H1 (cell line): Measurements from ENCODE around the gene STK32C. TPM values are rescaled to one million over a fixed set of nuclear protein-coding genes. Genes with fewer than 3 reads are reported as not detected.

Experiments
- CTCF ChIA-PET: fragments of 300-600 bp; sonication (Branson Sonifier 250); formaldehyde crosslinking; loops from one replicate; lab custom pipeline; 2021; ENCODE audit not compliant: partially characterized antibody; lab: Charles Lee
- POLR2A ChIA-PET: fragments of 300-600 bp; sonication (Branson Sonifier 250); formaldehyde crosslinking; loops from one replicate; lab custom pipeline; 2021; ENCODE audit warnings: inconsistent platforms; ENCODE audit not compliant: partially characterized antibody; lab: Charles Lee
- DNase-seq, 2 experiments: peaks; one replicate each; pipeline versions ENCODE4 v3.0.0 to v3.0.0-alpha.2; 2010 to 2022; ENCODE audit warnings: low spot score in 2 of 2, low read depth in 1 of 2, mixed read lengths in 1 of 2
- FAIRE-seq: peaks from 2 replicates; lab custom pipeline; 2011; peaks lifted over from hg19 to GRCh38; lab: Jason Lieb, UNC
- H2AFZ ChIP-seq: 2 replicates; pipeline ENCODE4 v1.8.1; 2012; ENCODE audit warnings: low read length, inconsistent platforms
- H2AK5ac ChIP-seq: 2 replicates; pipeline ENCODE4 v1.6.1; 2013; ENCODE audit warnings: low read depth, low read length
- H2BK120ac ChIP-seq: replicated peaks from 2 replicates; pipeline ENCODE3; 2013; ENCODE audit warnings: low read depth, low read length, inconsistent platforms
- H2BK12ac ChIP-seq: 2 replicates; pipeline ENCODE4 v1.6.1; 2013; ENCODE audit warnings: low read depth, low read length
- H2BK15ac ChIP-seq: 2 replicates; pipeline ENCODE4 v1.6.1; 2013; ENCODE audit warnings: low read length
- H2BK20ac ChIP-seq: 2 replicates; pipeline ENCODE4 v1.6.1; 2013; ENCODE audit warnings: low read length
- H2BK5ac ChIP-seq: 2 replicates; pipeline ENCODE4 v1.6.1; 2013; ENCODE audit warnings: low read depth, low read length
- H3K14ac ChIP-seq: 2 replicates; pipeline ENCODE4 v1.6.1; 2013; ENCODE audit warnings: inconsistent platforms; ENCODE audit not compliant: insufficient read length
- H3K18ac ChIP-seq: 2 replicates; pipeline ENCODE4 v1.6.1; 2013; ENCODE audit warnings: low read length; ENCODE audit errors: extremely low read depth
- H3K23ac ChIP-seq: 2 replicates; pipeline ENCODE4 v1.6.1; 2013; ENCODE audit warnings: inconsistent platforms; ENCODE audit not compliant: insufficient read length
- H3K23me2 ChIP-seq: 2 replicates; pipeline ENCODE4 v1.6.1; 2013; ENCODE audit warnings: low read depth, low read length
- H3K27ac ChIP-seq: 2 replicates; pipeline ENCODE4 v1.6.1; 2011; ENCODE audit warnings: low read depth, low read length, inconsistent platforms
- H3K27me3 ChIP-seq, 4 experiments: replicated peaks in 1 of 4; 1 replicate in 1 of 4; 2 replicates in 3 of 4; pipeline versions ENCODE4 v1.6.1 to v1.8.1; 2011 to 2013; ENCODE audit warnings: low read length in 3 of 4, mild to moderate bottlenecking in 3 of 4, inconsistent platforms in 2 of 4, mixed read lengths in 2 of 4, moderate library complexity in 1 of 4; ENCODE audit not compliant: control insufficient read depth in 3 of 4, insufficient read depth in 3 of 4; ENCODE audit errors: extremely low read depth in 1 of 4
- H3K36me3 ChIP-seq, 4 experiments: 2 replicates each; pipeline versions ENCODE4 v1.6.1 to v1.8.1; 2011 to 2013; ENCODE audit warnings: mild to moderate bottlenecking in 4 of 4, low read length in 3 of 4, moderate library complexity in 2 of 4, control low read depth in 1 of 4, inconsistent platforms in 1 of 4; ENCODE audit not compliant: insufficient read depth in 4 of 4, control insufficient read depth in 2 of 4
- H3K4ac ChIP-seq: replicated peaks from 2 replicates; pipeline ENCODE3; 2013; ENCODE audit warnings: low read length, low read depth, mixed read lengths, inconsistent platforms; ENCODE audit not compliant: insufficient read length
- H3K4me1 ChIP-seq, 4 experiments: replicated peaks in 1 of 4; 1 replicate in 1 of 4; 2 replicates in 3 of 4; pipeline versions ENCODE4 v1.6.1 to v1.8.1; 2011 to 2013; ENCODE audit warnings: low read length in 3 of 4, inconsistent platforms in 2 of 4, mixed read lengths in 1 of 4; ENCODE audit not compliant: insufficient read depth in 4 of 4, control insufficient read depth in 3 of 4
- H3K4me2 ChIP-seq, 2 experiments: 2 replicates each; pipeline versions ENCODE4 v1.6.1 to v1.8.1; 2011 to 2013; ENCODE audit warnings: low read depth in 2 of 2, low read length in 2 of 2, control low read depth in 1 of 2, inconsistent platforms in 1 of 2, mild to moderate bottlenecking in 1 of 2; ENCODE audit not compliant: insufficient read depth in 1 of 2
- H3K4me3 ChIP-seq, 4 experiments: fragments of 200-600, 300-600 bp in 1 of 4; sonication (generic), shearing (Covaris generic), sonication (Bioruptor Twin) in 1 of 4; 2 replicates each; pipeline versions ENCODE4 v1.5.1 to v1.8.1; 2011 to 2016; ENCODE audit warnings: low read length in 4 of 4, low read depth in 3 of 4, control low read depth in 2 of 4, inconsistent platforms in 2 of 4, mild to moderate bottlenecking in 2 of 4, mixed read lengths in 1 of 4, moderate library complexity in 1 of 4; ENCODE audit not compliant: insufficient read depth in 2 of 4; ENCODE audit errors: extremely low read depth in 1 of 4
- H3K56ac ChIP-seq: replicated peaks from 2 replicates; pipeline ENCODE3; 2013; ENCODE audit warnings: low read depth, mild to moderate bottlenecking, mixed read lengths, low read length, inconsistent platforms; ENCODE audit not compliant: insufficient read length
- H3K79me1 ChIP-seq: 2 replicates; pipeline ENCODE4 v1.6.1; 2013; ENCODE audit warnings: low read depth, low read length, control low read depth
- H3K79me2 ChIP-seq, 2 experiments: 2 replicates each; pipeline versions ENCODE4 v1.6.1 to v1.8.1; 2012 to 2013; ENCODE audit warnings: low read length in 2 of 2, mild to moderate bottlenecking in 2 of 2, inconsistent platforms in 1 of 2; ENCODE audit not compliant: insufficient read depth in 2 of 2, control insufficient read depth in 1 of 2
- H3K9ac ChIP-seq, 4 experiments: replicated peaks in 1 of 4; 1 replicate in 1 of 4; 2 replicates in 3 of 4; pipeline versions ENCODE4 v1.6.1 to v1.8.1; 2011 to 2013; ENCODE audit warnings: low read depth in 3 of 4, low read length in 3 of 4, control low read depth in 2 of 4, mild to moderate bottlenecking in 2 of 4, moderate library complexity in 2 of 4, inconsistent platforms in 1 of 4; ENCODE audit errors: extremely low read depth in 1 of 4
- H3K9me3 ChIP-seq, 2 experiments: 2 replicates each; pipeline versions ENCODE4 v1.6.1 to v1.8.1; 2012 to 2013; ENCODE audit warnings: mild to moderate bottlenecking in 2 of 2, moderate library complexity in 2 of 2, control low read depth in 1 of 2, inconsistent platforms in 1 of 2, low read depth in 1 of 2, low read length in 1 of 2, mixed read lengths in 1 of 2; ENCODE audit not compliant: insufficient read depth in 2 of 2
- H4K20me1 ChIP-seq, 2 experiments: replicated peaks in 1 of 2; 2 replicates each; pipeline versions ENCODE3 to v1.8.1; 2011 to 2013; ENCODE audit warnings: inconsistent platforms in 2 of 2, low read length in 2 of 2, mild to moderate bottlenecking in 1 of 2; ENCODE audit not compliant: insufficient read depth in 2 of 2, control insufficient read depth in 1 of 2
- H4K5ac ChIP-seq: 2 replicates; pipeline ENCODE4 v1.6.1; 2013; ENCODE audit warnings: low read length, low read depth, mixed read lengths, inconsistent platforms; ENCODE audit not compliant: insufficient read length
- H4K8ac ChIP-seq: 2 replicates; pipeline ENCODE4 v1.8.0; 2013; ENCODE audit warnings: mild to moderate bottlenecking, moderate library complexity, low read length, inconsistent platforms; ENCODE audit not compliant: insufficient read depth; ENCODE audit errors: extremely low read depth
- H4K91ac ChIP-seq: replicated peaks from 2 replicates; pipeline ENCODE3; 2013; ENCODE audit warnings: low read length, mixed read lengths, inconsistent platforms; ENCODE audit not compliant: insufficient read length
- CREB1 ChIP-seq: IDR thresholded peaks from 2 replicates; pipeline ENCODE4 v1.6.1; 2012; ENCODE audit warnings: inconsistent platforms
- EGR1 ChIP-seq: IDR thresholded peaks from 2 replicates; pipeline ENCODE4 v1.6.1; 2011; ENCODE audit warnings: low read depth, low read length, borderline replicate concordance
- EZH2 ChIP-seq: fragments of 200-600 bp; sonication (generic); IDR thresholded peaks from 2 replicates; pipeline ENCODE4 v1.7.1; 2012; ENCODE audit warnings: low read depth, mild to moderate bottlenecking, moderate library complexity, low read length, inconsistent platforms; ENCODE audit not compliant: severe bottlenecking
- SIX5 ChIP-seq: IDR thresholded peaks from 2 replicates; pipeline ENCODE4 v1.6.1; 2011; ENCODE audit warnings: mild to moderate bottlenecking, low read depth, low read length
- TBP ChIP-seq: IDR thresholded peaks from 2 replicates; pipeline ENCODE4 v1.6.1; 2011; ENCODE audit warnings: low read depth, low read length, improper control_type of control experiment
- TCF12 ChIP-seq: IDR thresholded peaks from 2 replicates; pipeline ENCODE4 v1.6.1; 2011; ENCODE audit warnings: low read depth, mild to moderate bottlenecking, low read length
- WGBS, 2 experiments: shearing (Covaris generic) in 1 of 2; methylation state at CpG; one replicate each; pipeline versions ENCODE4 v1.1.6 to v1.1.7; 2013 to 2015; ENCODE audit warnings: low lambda C conversion rate in 2 of 2, mixed read lengths in 2 of 2, inconsistent platforms in 1 of 2, low coverage in 1 of 2, missing lambda C conversion rate in 1 of 2; ENCODE audit not compliant: insufficient replicate concordance in 2 of 2, insufficient coverage in 1 of 2, insufficient read length in 1 of 2; ENCODE audit errors: extremely low coverage in 1 of 2, missing lambda C conversion rate in 1 of 2; 5-methylcytosine and 5-hydroxymethylcytosine counted together
- polyA plus RNA-seq, 7 experiments: library from polyadenylated mRNA; depleted of rRNA in 3 of 7; stranded (reverse) in 5 of 7; unstranded in 2 of 7; fragments of >200 nt in 5 of 7; fragments of 200-250 nt in 2 of 7; gene quantifications; 1 replicate in 5 of 7; 2 replicates in 1 of 7; 4 replicates in 1 of 7; pipeline versions ENCODE4 v1.2.1 to v1.2.3, GENCODE V29; 2011 to 2013; ENCODE audit warnings: missing spikeins in 2 of 7, mixed read lengths in 2 of 7
- total RNA-seq: library from RNA; stranded (reverse); fragmentation: NEBNext Ultra II Directional; extraction: Animal tissue kit (Norgen Biotek cat#: 25700); gene quantifications from 2 replicates; pipeline ENCODE4 v1.2.1, GENCODE V29; 2021

Gene STK32C
- total and polyA plus RNA-seq, 2 of the 8 experiments (the other 6 are each of a cell fraction or from before 2014, with no cell fraction given): 10.6 to 15.6 TPM

DNA sequence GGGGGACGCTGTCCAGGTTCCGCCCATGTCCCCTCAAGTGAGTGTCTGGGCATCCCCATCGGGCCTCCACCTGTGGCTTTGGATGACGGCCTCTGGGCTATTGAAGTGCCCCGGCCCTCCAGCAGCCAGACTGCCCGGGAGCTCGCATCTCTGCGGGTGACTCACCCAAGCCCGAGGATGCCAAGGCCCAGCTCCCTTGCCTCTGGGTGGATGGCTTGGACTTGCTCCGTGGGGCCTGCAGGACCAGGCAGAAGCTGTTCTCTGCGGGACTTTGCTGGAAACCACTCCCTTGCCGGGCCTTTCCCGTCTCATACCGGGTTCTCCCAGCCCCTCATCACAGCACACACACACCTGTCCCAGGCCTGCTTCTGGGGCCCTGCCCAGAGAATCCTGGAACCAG lies 98.6 kb downstream of the STK32C start:
- Histone ChIP-seq H3K4me2 (no peak overlapping the region), H3K56ac (no peak overlapping the region), H3K27ac (no peak overlapping the region), H2BK120ac (no peak overlapping the region), H3K27me3 (no peaks in the 10 kb centered on the region), H4K20me1 (peaks cover 1 to 2% of the 10 kb centered on the region in 2 experiments), H3K36me3 (no peaks in the 10 kb centered on the region), H4K8ac (no peak overlapping the region), H3K4me1 (no peaks in the 10 kb centered on the region), H2BK15ac (no peak overlapping the region), H2BK5ac (no peak overlapping the region), H3K4ac (no peak overlapping the region), H4K5ac (no peak overlapping the region), H2AFZ (no peak overlapping the region), H2BK20ac (no peak overlapping the region), H3K14ac (no peak overlapping the region), H3K23me2 (no peaks in the 10 kb centered on the region), H2BK12ac (no peak overlapping the region), H3K23ac (no peak overlapping the region), H3K4me3 (no peak overlapping the region), H3K79me1 (no peaks in the 10 kb centered on the region), H2AK5ac (no peak overlapping the region), H3K9ac (no peak overlapping the region), H3K79me2 (no peaks in the 10 kb centered on the region), H3K18ac (no peak overlapping the region), H3K9me3 (no peaks in the 10 kb centered on the region), H4K91ac (no peak overlapping the region)
- ChIA-PET CTCF (interaction anchor here (1.7 kb wide), 1 partner anchor 139 kb away, joined by 3 read pairs; no protein-coding TSS in a partner anchor), POLR2A (no interaction called here)
- WGBS, 2 experiments: 93% methylated on average over 14 of the region's 14 CpGs; no CpG with 5 or more reads in 1 of the 2 experiments
- no peak for DNase-seq
- no peak for FAIRE-seq
- TF ChIP-seq TBP (no peak), CREB1 (no peak), EZH2 (no peak), SIX5 (no peak), EGR1 (no peak), TCF12 (no peak)
